H1 (cell line): ENCODE measurements around the gene ZDHHC1. TPM values are rescaled to one million over a fixed set of nuclear protein-coding genes. Genes with fewer than 3 reads are reported as not detected.
A peak's percentile ranks its signal among the peaks of the same experiment; 100 is the strongest.

Source experiments
- CTCF ChIA-PET: fragments of 300-600 bp; sonication (Branson Sonifier 250); formaldehyde crosslinking; loops from one replicate; lab custom pipeline; 2021; ENCODE audit not compliant: partially characterized antibody; lab: Charles Lee
- POLR2A ChIA-PET: fragments of 300-600 bp; sonication (Branson Sonifier 250); formaldehyde crosslinking; loops from one replicate; lab custom pipeline; 2021; ENCODE audit warnings: inconsistent platforms; ENCODE audit not compliant: partially characterized antibody; lab: Charles Lee
- DNase-seq, 2 experiments: peaks; one replicate each; pipeline versions ENCODE4 v3.0.0 to v3.0.0-alpha.2; 2010 to 2022; ENCODE audit warnings: low spot score in 2 of 2, low read depth in 1 of 2, mixed read lengths in 1 of 2
- FAIRE-seq: peaks from 2 replicates; lab custom pipeline; 2011; peaks lifted over from hg19 to GRCh38; lab: Jason Lieb, UNC
- H2AFZ ChIP-seq: 2 replicates; pipeline ENCODE4 v1.8.1; 2012; ENCODE audit warnings: low read length, inconsistent platforms
- H2AK5ac ChIP-seq: 2 replicates; pipeline ENCODE4 v1.6.1; 2013; ENCODE audit warnings: low read depth, low read length
- H2BK120ac ChIP-seq: replicated peaks from 2 replicates; pipeline ENCODE3; 2013; ENCODE audit warnings: low read depth, low read length, inconsistent platforms
- H2BK12ac ChIP-seq: 2 replicates; pipeline ENCODE4 v1.6.1; 2013; ENCODE audit warnings: low read depth, low read length
- H2BK15ac ChIP-seq: 2 replicates; pipeline ENCODE4 v1.6.1; 2013; ENCODE audit warnings: low read length
- H2BK20ac ChIP-seq: 2 replicates; pipeline ENCODE4 v1.6.1; 2013; ENCODE audit warnings: low read length
- H2BK5ac ChIP-seq: 2 replicates; pipeline ENCODE4 v1.6.1; 2013; ENCODE audit warnings: low read depth, low read length
- H3K14ac ChIP-seq: 2 replicates; pipeline ENCODE4 v1.6.1; 2013; ENCODE audit warnings: inconsistent platforms; ENCODE audit not compliant: insufficient read length
- H3K18ac ChIP-seq: 2 replicates; pipeline ENCODE4 v1.6.1; 2013; ENCODE audit warnings: low read length; ENCODE audit errors: extremely low read depth
- H3K23ac ChIP-seq: 2 replicates; pipeline ENCODE4 v1.6.1; 2013; ENCODE audit warnings: inconsistent platforms; ENCODE audit not compliant: insufficient read length
- H3K23me2 ChIP-seq: 2 replicates; pipeline ENCODE4 v1.6.1; 2013; ENCODE audit warnings: low read depth, low read length
- H3K27ac ChIP-seq: 2 replicates; pipeline ENCODE4 v1.6.1; 2011; ENCODE audit warnings: low read depth, low read length, inconsistent platforms
- H3K27me3 ChIP-seq, 4 experiments: replicated peaks in 1 of 4; 1 replicate in 1 of 4; 2 replicates in 3 of 4; pipeline versions ENCODE4 v1.6.1 to v1.8.1; 2011 to 2013; ENCODE audit warnings: low read length in 3 of 4, mild to moderate bottlenecking in 3 of 4, inconsistent platforms in 2 of 4, mixed read lengths in 2 of 4, moderate library complexity in 1 of 4; ENCODE audit not compliant: control insufficient read depth in 3 of 4, insufficient read depth in 3 of 4; ENCODE audit errors: extremely low read depth in 1 of 4
- H3K36me3 ChIP-seq, 4 experiments: 2 replicates each; pipeline versions ENCODE4 v1.6.1 to v1.8.1; 2011 to 2013; ENCODE audit warnings: mild to moderate bottlenecking in 4 of 4, low read length in 3 of 4, moderate library complexity in 2 of 4, control low read depth in 1 of 4, inconsistent platforms in 1 of 4; ENCODE audit not compliant: insufficient read depth in 4 of 4, control insufficient read depth in 2 of 4
- H3K4ac ChIP-seq: replicated peaks from 2 replicates; pipeline ENCODE3; 2013; ENCODE audit warnings: low read length, low read depth, mixed read lengths, inconsistent platforms; ENCODE audit not compliant: insufficient read length
- H3K4me1 ChIP-seq, 4 experiments: replicated peaks in 1 of 4; 1 replicate in 1 of 4; 2 replicates in 3 of 4; pipeline versions ENCODE4 v1.6.1 to v1.8.1; 2011 to 2013; ENCODE audit warnings: low read length in 3 of 4, inconsistent platforms in 2 of 4, mixed read lengths in 1 of 4; ENCODE audit not compliant: insufficient read depth in 4 of 4, control insufficient read depth in 3 of 4
- H3K4me2 ChIP-seq, 2 experiments: 2 replicates each; pipeline versions ENCODE4 v1.6.1 to v1.8.1; 2011 to 2013; ENCODE audit warnings: low read depth in 2 of 2, low read length in 2 of 2, control low read depth in 1 of 2, inconsistent platforms in 1 of 2, mild to moderate bottlenecking in 1 of 2; ENCODE audit not compliant: insufficient read depth in 1 of 2
- H3K4me3 ChIP-seq, 4 experiments: fragments of 200-600, 300-600 bp in 1 of 4; sonication (generic), shearing (Covaris generic), sonication (Bioruptor Twin) in 1 of 4; 2 replicates each; pipeline versions ENCODE4 v1.5.1 to v1.8.1; 2011 to 2016; ENCODE audit warnings: low read length in 4 of 4, low read depth in 3 of 4, control low read depth in 2 of 4, inconsistent platforms in 2 of 4, mild to moderate bottlenecking in 2 of 4, mixed read lengths in 1 of 4, moderate library complexity in 1 of 4; ENCODE audit not compliant: insufficient read depth in 2 of 4; ENCODE audit errors: extremely low read depth in 1 of 4
- H3K56ac ChIP-seq: replicated peaks from 2 replicates; pipeline ENCODE3; 2013; ENCODE audit warnings: low read depth, mild to moderate bottlenecking, mixed read lengths, low read length, inconsistent platforms; ENCODE audit not compliant: insufficient read length
- H3K79me1 ChIP-seq: 2 replicates; pipeline ENCODE4 v1.6.1; 2013; ENCODE audit warnings: low read depth, low read length, control low read depth
- H3K79me2 ChIP-seq, 2 experiments: 2 replicates each; pipeline versions ENCODE4 v1.6.1 to v1.8.1; 2012 to 2013; ENCODE audit warnings: low read length in 2 of 2, mild to moderate bottlenecking in 2 of 2, inconsistent platforms in 1 of 2; ENCODE audit not compliant: insufficient read depth in 2 of 2, control insufficient read depth in 1 of 2
- H3K9ac ChIP-seq, 4 experiments: replicated peaks in 1 of 4; 1 replicate in 1 of 4; 2 replicates in 3 of 4; pipeline versions ENCODE4 v1.6.1 to v1.8.1; 2011 to 2013; ENCODE audit warnings: low read depth in 3 of 4, low read length in 3 of 4, control low read depth in 2 of 4, mild to moderate bottlenecking in 2 of 4, moderate library complexity in 2 of 4, inconsistent platforms in 1 of 4; ENCODE audit errors: extremely low read depth in 1 of 4
- H3K9me3 ChIP-seq, 2 experiments: 2 replicates each; pipeline versions ENCODE4 v1.6.1 to v1.8.1; 2012 to 2013; ENCODE audit warnings: mild to moderate bottlenecking in 2 of 2, moderate library complexity in 2 of 2, control low read depth in 1 of 2, inconsistent platforms in 1 of 2, low read depth in 1 of 2, low read length in 1 of 2, mixed read lengths in 1 of 2; ENCODE audit not compliant: insufficient read depth in 2 of 2
- H4K20me1 ChIP-seq, 2 experiments: replicated peaks in 1 of 2; 2 replicates each; pipeline versions ENCODE3 to v1.8.1; 2011 to 2013; ENCODE audit warnings: inconsistent platforms in 2 of 2, low read length in 2 of 2, mild to moderate bottlenecking in 1 of 2; ENCODE audit not compliant: insufficient read depth in 2 of 2, control insufficient read depth in 1 of 2
- H4K5ac ChIP-seq: 2 replicates; pipeline ENCODE4 v1.6.1; 2013; ENCODE audit warnings: low read length, low read depth, mixed read lengths, inconsistent platforms; ENCODE audit not compliant: insufficient read length
- H4K8ac ChIP-seq: 2 replicates; pipeline ENCODE4 v1.8.0; 2013; ENCODE audit warnings: mild to moderate bottlenecking, moderate library complexity, low read length, inconsistent platforms; ENCODE audit not compliant: insufficient read depth; ENCODE audit errors: extremely low read depth
- H4K91ac ChIP-seq: replicated peaks from 2 replicates; pipeline ENCODE3; 2013; ENCODE audit warnings: low read length, mixed read lengths, inconsistent platforms; ENCODE audit not compliant: insufficient read length
- WGBS, 2 experiments: shearing (Covaris generic) in 1 of 2; methylation state at CpG; one replicate each; pipeline versions ENCODE4 v1.1.6 to v1.1.7; 2013 to 2015; ENCODE audit warnings: low lambda C conversion rate in 2 of 2, mixed read lengths in 2 of 2, inconsistent platforms in 1 of 2, low coverage in 1 of 2, missing lambda C conversion rate in 1 of 2; ENCODE audit not compliant: insufficient replicate concordance in 2 of 2, insufficient coverage in 1 of 2, insufficient read length in 1 of 2; ENCODE audit errors: extremely low coverage in 1 of 2, missing lambda C conversion rate in 1 of 2; 5-methylcytosine and 5-hydroxymethylcytosine counted together
- polyA plus RNA-seq, 7 experiments: library from polyadenylated mRNA; depleted of rRNA in 3 of 7; stranded (reverse) in 5 of 7; unstranded in 2 of 7; fragments of >200 nt in 5 of 7; fragments of 200-250 nt in 2 of 7; gene quantifications; 1 replicate in 5 of 7; 2 replicates in 1 of 7; 4 replicates in 1 of 7; pipeline versions ENCODE4 v1.2.1 to v1.2.3, GENCODE V29; 2011 to 2013; ENCODE audit warnings: missing spikeins in 2 of 7, mixed read lengths in 2 of 7
- total RNA-seq: library from RNA; stranded (reverse); fragmentation: NEBNext Ultra II Directional; extraction: Animal tissue kit (Norgen Biotek cat#: 25700); gene quantifications from 2 replicates; pipeline ENCODE4 v1.2.1, GENCODE V29; 2021

The ZDHHC1 gene
- total and polyA plus RNA-seq, 2 of the 8 experiments (the other 6 are each of a cell fraction or from before 2014, with no cell fraction given), result 3.1 to 4.9 TPM

DNA sequence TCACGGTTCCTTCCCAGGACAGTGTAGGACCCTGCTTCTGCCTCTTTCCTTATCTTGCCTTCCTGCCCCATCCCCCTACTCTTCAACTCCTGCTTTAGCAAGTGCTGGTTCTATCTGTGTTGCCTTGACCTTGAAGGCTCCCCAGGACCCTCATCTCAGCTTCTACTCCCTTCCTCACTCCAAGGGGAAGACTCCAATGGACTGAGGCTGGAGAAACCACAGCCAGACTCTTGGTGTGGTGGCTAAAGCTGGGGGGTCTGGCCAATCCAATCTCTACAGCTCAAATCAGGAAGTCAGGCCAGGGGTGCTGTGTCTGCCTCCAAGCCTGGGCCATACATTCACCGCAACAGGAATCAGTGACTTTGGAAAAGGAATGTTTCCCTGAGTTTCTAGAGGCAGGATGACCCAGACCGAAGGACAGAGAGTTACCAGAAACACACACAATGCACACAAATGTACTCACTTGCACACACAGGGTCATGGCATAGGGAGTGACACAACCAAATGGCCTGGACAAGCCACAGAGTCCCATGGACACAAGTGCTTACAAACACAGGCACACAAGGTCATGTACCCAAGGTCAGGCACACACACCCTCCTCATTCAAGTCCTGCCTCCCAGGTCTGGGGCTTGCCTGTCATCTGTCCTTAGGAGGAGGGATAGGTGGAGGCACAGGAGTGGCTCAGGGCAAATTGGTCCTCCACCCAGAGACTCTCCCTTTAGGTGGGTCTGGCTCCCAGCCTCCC, 12.9 kb upstream of the ZDHHC1 start:
- Histone ChIP-seq H3K27ac (no peak overlapping the region), H3K23ac (no peak overlapping the region), H3K56ac (no peak overlapping the region), H3K4me3 (peak overlapping the region in 1 of 4 experiments; percentile 86; a peak in 2 of 8 replicates), H3K79me1 (peaks cover 10% of the 10 kb centered on the region; the same call in 1 of the 2 replicates), H3K4me2 (peak overlapping the region; percentile 87 to 92; a peak in 3 of 4 replicates), H2BK5ac (peak overlapping the region; percentile 32; the same call in 1 of the 2 replicates), H4K20me1 (no peaks in the 10 kb centered on the region), H2AFZ (no peak overlapping the region), H3K79me2 (no peaks in the 10 kb centered on the region; a peak in 1 of 4 replicates), H4K5ac (no peak overlapping the region), H3K9me3 (no peaks in the 10 kb centered on the region), H3K18ac (no peak overlapping the region; the same call in 1 of the 2 replicates), H4K8ac (no peak overlapping the region), H3K23me2 (peaks cover 17% of the 10 kb centered on the region; the same call in 1 of the 2 replicates), H3K36me3 (peaks cover 0 to 2% (median 0%) of the 10 kb centered on the region in 4 experiments; a peak in 2 of 8 replicates), H2BK120ac (no peak overlapping the region), H4K91ac (no peak overlapping the region), H3K4me1 (peaks cover 16 to 55% (median 46%) of the 10 kb centered on the region in 4 experiments), H2AK5ac (peak overlapping the region; percentile 95), H3K14ac (no peak overlapping the region), H2BK20ac (peak overlapping the region; percentile 95), H3K9ac (no peak overlapping the region), H3K4ac (no peak overlapping the region), H2BK15ac (peak overlapping the region; percentile 95; the same call in 1 of the 2 replicates), H3K27me3 (peaks cover 0 to 19% (median 15%) of the 10 kb centered on the region in 4 experiments; a peak in 6 of 7 replicates), H2BK12ac (peak overlapping the region; percentile 88)
- no peak for FAIRE-seq
- DNase-seq, result no peak
- 97% methylated on average over 3 of the region's 3 CpGs; no CpG with 5 or more reads in 1 of the 2 experiments for WGBS, 2 experiments
- ChIA-PET CTCF (interaction anchor here (0.6 to 24.6 kb wide), 16 partner anchors 6 to 171 kb away, joined by 3 to 476 read pairs (median 6); partner anchors contain the start of genes KCTD19, LRRC36, TPPP3 and ZDHHC1), POLR2A (interaction anchor here (1.2 to 1.9 kb wide), 5 partner anchors 11 to 654 kb away, joined by 3 to 5 read pairs (median 4); no protein-coding TSS in a partner anchor)
